Fibroblast of lung (primary cell): ENCODE measurements around the gene PCSK5.

ENCODE experiments used
- EZH2 ChIP-seq: IDR thresholded peaks from 2 replicates; pipeline ENCODE4 v1.5.1; 2012; ENCODE audit warnings: low read length, control low read depth, mild to moderate bottlenecking; ENCODE audit errors: missing control alignments
- TF ChIP-seq, protein P1 (sequence below), 2 donors: IDR thresholded peaks in 1 of 2; conservative IDR thresholded peaks in 1 of 2; 1 replicate in 1 of 2; 2 replicates in 1 of 2; pipeline ENCODE4 v1.5.1; 2011 to 2012; ENCODE audit warnings: low read length in 2 of 2, control low read depth in 1 of 2, inconsistent platforms in 1 of 2, low read depth in 1 of 2, mild to moderate bottlenecking in 1 of 2

GRCh38 chr9:76390656-76391055, 500.2 kb downstream of the PCSK5 start:
- TF ChIP-seq, protein P1, sequence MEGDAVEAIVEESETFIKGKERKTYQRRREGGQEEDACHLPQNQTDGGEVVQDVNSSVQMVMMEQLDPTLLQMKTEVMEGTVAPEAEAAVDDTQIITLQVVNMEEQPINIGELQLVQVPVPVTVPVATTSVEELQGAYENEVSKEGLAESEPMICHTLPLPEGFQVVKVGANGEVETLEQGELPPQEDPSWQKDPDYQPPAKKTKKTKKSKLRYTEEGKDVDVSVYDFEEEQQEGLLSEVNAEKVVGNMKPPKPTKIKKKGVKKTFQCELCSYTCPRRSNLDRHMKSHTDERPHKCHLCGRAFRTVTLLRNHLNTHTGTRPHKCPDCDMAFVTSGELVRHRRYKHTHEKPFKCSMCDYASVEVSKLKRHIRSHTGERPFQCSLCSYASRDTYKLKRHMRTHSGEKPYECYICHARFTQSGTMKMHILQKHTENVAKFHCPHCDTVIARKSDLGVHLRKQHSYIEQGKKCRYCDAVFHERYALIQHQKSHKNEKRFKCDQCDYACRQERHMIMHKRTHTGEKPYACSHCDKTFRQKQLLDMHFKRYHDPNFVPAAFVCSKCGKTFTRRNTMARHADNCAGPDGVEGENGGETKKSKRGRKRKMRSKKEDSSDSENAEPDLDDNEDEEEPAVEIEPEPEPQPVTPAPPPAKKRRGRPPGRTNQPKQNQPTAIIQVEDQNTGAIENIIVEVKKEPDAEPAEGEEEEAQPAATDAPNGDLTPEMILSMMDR (conservative IDR thresholded peaks at IDR 0.05 in 1 of 2, IDR thresholded peaks at IDR 0.05 in 1 of 2; ENCODE audit: low read depth in 1 of 2, low read length in 2 of 2): no peak
- TF ChIP-seq EZH2: no peak
